HG03025 (cell line): Measurements from ENCODE around the gene FRG2C.
A peak's percentile ranks its signal among the peaks of the same experiment; 100 is the strongest.
"Not testable (repeated sequence)": the region's sequence is repeated elsewhere in the genome, so short reads cannot be mapped to it uniquely, and the experiment has no call there.

ENCODE experiments used
- ATAC-seq: cut with Tn5 transposase; IDR thresholded peaks from one replicate; pipeline ENCODE4 v1.9.1; 2021; ENCODE audit warnings: mild to moderate bottlenecking, moderate library complexity; ENCODE audit not compliant: unreplicated experiment, low FRiP score

Gene FRG2C

DNA sequence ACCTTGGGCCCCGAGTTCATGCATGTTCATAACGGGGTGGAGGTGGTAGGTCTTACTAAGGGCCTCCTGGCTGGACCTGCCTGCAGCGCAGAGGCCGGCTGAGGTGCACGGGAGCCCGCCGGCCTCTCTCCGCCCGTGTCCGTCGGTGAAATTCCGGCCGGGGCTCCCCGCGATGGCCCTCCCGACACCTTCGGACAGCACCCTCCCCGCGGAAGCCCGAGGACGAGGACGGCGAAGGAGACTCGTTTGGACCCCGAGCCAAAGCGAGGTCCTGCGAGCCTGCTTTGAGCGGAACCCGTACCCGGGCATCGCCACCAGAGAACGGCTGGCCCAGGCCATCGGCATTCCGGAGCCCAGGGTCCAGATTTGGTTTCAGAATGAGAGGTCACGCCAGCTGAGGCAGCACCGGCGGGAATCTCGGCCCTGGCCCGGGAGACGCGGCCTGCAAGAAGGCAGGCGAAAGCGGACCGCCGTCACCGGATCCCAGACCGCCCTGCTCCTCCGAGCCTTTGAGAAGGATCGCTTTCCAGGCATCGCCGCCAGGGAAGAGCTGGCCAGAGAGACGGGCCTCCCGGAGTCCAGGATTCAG lies 4.7 kb downstream of the FRG2C start:
- ATAC-seq = peak; percentile 50

DNA sequence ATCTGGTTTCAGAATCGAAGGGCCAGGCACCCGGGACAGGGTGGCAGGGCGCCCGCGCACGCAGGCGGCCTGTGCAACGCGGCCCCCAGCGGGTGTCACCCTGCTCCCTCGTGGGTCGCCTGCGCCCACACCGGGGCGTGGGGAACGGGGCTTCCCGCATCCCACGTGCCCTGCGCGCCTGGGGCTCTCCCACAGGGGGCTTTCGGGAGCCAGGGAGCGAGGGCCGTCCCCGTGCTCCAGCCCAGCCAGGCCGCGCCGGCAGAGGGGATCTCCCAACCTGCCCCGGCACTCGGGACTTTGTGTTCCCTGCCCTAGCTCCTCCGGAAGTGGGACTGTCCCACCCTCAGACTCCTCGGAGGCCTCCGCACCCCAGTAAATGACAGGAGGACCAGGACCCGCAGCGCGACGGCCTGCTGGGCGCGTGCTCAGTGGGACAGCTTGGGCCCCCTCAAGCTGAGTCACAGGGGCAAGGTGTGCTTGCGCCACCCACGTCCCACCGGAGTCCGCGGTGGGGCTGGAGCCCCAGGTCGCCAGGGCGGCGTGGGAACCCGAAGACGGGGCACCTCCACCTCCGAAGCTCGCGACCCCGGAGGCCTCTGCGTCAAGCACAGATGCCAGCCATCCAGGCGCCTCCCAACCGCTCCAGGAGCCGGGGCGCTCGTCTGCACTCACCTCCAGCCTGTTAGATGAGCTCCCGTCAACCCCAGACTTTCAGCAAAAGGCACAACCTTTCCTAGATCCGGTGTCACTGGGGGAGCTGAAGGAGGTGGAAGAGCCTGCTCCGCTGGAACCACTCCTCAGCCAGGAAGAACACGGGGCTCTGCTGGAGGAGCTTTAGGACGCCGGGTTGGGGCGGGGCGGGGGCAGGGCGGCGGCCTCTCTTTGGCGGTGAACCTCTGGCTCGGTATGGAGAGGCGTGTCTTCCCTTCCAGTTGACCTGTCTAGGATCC lies 5.5 kb downstream of the FRG2C start:
- peak; percentile 41 for ATAC-seq

DNA sequence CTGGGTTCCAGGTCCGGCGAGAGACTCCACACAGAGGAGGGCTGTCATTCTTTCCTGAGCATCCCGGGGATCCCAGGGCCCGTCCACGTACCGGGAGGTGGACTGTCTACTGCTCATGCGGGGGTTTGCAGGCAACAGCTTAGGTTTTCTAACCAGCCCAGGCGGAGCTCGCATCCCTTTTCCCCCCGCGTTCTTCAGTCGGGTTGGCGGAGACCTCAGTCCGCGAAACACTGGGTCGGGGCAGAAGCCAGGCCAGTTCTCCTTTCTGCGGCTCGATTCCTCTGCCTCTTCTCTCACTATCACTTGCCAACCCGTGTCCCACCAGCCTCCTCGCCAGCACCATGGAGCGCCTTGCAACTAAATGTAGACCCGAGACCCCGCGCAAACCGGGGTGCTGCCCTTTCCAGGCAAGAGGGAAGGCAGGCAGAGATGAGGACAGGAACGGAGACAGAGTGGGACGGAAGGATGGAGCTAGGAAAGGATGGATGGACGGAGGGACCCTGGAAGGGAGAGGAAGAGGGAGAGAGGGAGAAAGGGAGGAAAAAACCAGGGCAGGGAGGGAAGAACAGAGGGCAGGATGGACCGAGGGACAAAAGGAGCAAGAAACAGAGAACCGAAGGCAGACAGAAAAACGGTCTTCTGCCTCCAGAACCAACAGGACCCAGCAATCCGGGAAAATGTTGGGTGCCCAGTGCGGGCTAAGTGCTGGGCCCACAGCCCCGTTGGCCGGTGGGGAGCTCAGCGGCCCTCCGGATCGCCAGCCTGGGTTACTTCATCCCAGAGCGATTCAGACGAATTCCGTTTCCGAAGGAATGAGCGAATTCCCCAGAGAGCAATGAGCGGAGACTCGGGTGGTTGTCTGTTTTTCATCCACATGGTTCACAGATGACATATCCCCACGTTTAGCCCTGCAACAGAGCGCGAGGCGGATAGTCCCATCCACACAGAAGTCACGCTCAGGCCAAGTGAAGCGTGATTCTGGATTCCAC lies 6.5 kb downstream of the FRG2C start:
- ATAC-seq = not testable (repeated sequence)

DNA sequence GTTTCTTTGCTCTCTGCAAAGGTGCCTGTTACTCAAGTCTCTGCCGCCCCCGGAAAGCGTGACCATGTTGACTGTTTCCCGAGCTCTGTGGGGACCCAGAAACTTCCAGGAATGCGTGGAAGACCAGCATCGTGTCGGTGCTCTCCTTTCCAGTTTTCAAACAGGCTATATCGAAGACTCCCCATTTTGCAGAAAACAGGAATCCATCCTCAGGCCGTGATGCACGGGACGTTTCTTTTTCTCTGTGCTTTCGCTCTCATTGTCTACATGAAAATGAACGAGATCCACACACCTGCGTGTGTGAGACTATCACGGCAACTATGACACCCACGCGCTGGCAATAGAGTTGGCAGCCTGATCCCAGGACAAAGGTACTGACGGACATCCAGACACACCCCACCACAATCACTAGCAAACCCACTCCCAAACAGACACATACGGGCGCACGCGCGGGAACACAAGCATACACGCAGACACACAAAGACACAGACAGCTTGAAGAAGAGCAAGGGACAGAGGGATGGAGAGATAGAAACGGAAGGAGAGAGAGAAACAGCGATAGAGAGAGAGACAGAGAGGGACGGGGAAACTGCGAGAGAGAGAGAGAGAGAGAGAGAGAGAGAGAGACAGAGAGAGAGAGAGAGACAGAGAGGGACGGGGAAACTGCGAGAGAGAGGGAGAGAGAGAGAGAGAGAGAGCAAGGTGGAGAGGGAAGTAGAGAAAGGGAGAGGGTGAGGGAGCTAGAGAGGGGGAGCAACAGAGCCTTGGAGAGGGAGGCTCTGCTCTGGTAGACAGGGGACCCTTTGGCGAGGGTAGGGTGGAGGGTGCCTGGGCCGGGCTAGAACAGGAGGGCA lies 7.4 kb downstream of the FRG2C start:
- ATAC-seq = not testable (repeated sequence)

DNA sequence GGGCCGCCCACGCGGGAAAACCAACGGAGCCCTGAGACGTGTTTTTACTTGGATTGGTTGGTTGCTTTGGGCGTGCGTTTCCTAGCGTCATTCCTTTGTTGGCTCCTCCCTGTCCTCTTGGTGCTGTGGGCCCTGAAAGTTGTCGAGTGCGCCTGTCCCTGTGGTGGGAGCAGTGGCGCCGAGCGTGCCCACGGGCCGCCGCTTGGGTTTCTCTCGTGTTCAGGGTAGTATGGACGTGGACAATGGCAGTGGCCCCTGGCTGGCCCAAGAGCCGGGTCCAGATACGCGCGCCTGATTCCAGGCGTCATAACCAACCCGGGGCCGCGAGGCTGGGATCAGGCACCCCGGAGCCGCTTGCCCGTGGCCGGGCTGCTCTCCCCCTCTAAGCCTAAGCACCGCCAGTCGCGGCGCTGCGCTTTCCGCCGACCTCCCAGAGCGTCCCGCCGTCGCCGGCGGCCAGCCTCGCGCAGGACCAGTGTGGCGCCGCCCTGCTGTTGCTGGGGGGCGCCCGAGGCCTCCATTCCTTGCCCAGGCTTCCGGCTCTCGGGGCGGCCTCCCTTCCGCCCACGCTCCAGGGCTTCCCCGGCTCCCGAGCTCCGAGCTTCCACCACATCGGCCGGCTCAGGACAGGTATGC lies 8.1 kb downstream of the FRG2C start:
- not testable (repeated sequence) for ATAC-seq

DNA sequence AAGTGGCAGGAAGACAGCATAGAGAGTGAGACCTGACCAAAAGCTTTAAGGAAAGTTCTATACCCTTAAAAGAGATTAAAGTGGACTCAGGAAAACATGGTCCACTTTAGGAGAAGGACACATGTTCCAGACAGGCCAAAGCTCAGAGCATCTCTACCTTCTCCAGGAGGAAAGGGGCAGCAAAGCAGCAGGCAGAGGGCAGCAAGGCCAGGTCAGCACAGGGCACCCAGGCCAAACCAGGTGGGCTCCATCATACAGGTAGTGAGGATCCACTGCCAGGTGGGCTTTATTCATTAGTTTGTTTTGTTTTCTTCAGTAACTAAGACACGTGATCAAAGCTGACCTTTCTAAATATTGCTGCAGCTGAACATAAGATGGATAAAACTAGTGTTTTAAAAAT lies 19.8 kb downstream of the FRG2C start:
- not testable (repeated sequence) for ATAC-seq

DNA sequence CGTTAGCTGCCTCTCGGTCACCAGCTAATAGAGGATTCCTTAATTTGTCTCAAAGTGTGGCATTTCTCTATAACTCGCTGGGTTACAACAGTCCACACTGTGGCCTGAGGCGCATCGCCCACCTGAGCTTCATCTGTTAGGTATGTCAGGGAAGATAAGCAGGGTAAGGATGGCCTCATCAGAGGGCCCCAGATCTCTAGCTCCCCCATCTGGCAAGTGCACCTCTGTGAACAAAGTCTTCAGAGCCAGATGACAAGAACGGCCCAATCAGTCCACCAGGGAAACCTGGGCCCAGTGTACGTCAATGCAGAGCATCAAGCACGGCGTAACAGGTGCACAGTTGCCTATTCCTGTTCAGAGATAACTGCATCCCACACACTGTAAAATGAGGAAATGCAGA lies 23.2 kb downstream of the FRG2C start:
- ATAC-seq = no peak

DNA sequence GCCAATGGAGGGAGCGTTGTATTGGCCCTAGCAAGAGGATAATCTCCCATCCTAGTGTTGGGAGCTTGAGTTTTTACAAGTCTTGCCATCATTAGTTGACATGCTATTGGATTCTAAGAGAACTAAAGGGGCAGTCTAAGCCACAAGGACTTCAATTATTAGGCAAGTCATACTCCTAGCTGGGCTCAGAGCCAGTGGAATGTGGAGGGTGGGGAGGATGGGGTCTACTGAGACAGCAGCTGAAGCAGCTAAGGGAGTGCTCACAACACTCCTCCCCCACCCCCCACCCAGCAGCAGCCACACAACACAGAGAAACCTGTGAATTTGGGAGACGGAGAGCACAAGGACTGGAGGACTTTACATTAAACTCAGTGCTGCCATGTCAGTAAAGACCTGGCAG lies 27.9 kb downstream of the FRG2C start:
- no peak for ATAC-seq
